ENCODE data around the gene PIEZO1.

- no peak for TF ChIP-seq CTCF (IDR thresholded peaks at IDR 0.05)
- no peak for TF ChIP-seq EZH2 (IDR thresholded peaks at IDR 0.05; ENCODE audit: borderline replicate concordance, insufficient read depth, low read depth, low read length, poor library complexity, severe bottlenecking)
Measured at GRCh38 chr16:88701581-88702370, 83.2 kb downstream of the PIEZO1 start.

All from B cell (primary cell).